NCI-H187 treated with DMSO at 0.1 percent for 48 hours (cell line): ENCODE results near the gene CRACR2A.

Experiments used
- DNase-seq: peaks from one replicate; lab custom pipeline; 2025; lab: John Stamatoyannopoulos, UW

Gene CRACR2A

GRCh38 chr12:3753544-3754284 lies 805 bp upstream of the CRACR2A start:
- DNase-seq, result no peak

GRCh38 chr12:3752096-3752709 lies 706 bp downstream of the CRACR2A start:
- no peak for DNase-seq

GRCh38 chr12:3751151-3752095 lies 1.5 kb downstream of the CRACR2A start:
- DNase-seq, result no peak

- no peak for DNase-seq
Observed at GRCh38 chr12:3750616-3751015, 2.3 kb downstream of the CRACR2A start.

GRCh38 chr12:3748620-3749019 lies 4.3 kb downstream of the CRACR2A start:
- no peak for DNase-seq

GRCh38 chr12:3747976-3748619 lies 4.8 kb downstream of the CRACR2A start:
- DNase-seq, result no peak

- no peak for DNase-seq
Observed at GRCh38 chr12:3747543-3747942, 5.4 kb downstream of the CRACR2A start.

GRCh38 chr12:3746758-3747157 lies 6.2 kb downstream of the CRACR2A start:
- no peak for DNase-seq

- no peak for DNase-seq
Observed at GRCh38 chr12:3745152-3745551, 7.8 kb downstream of the CRACR2A start.

- DNase-seq, result no peak
Observed at GRCh38 chr12:3744229-3744901, 8.5 kb downstream of the CRACR2A start.

- no peak for DNase-seq
Observed at GRCh38 chr12:3743803-3744202, 9.1 kb downstream of the CRACR2A start.

- no peak for DNase-seq
Observed at GRCh38 chr12:3741882-3742672, 10.8 kb downstream of the CRACR2A start.

GRCh38 chr12:3740480-3741231 lies 12.3 kb downstream of the CRACR2A start:
- no peak for DNase-seq

GRCh38 chr12:3735432-3735831 lies 17.5 kb downstream of the CRACR2A start:
- DNase-seq, result no peak

- no peak for DNase-seq
Observed at GRCh38 chr12:3732901-3733300, 20.0 kb downstream of the CRACR2A start.

GRCh38 chr12:3730111-3730510 lies 22.8 kb downstream of the CRACR2A start:
- no peak for DNase-seq

- no peak for DNase-seq
Observed at GRCh38 chr12:3728686-3729085, 24.2 kb downstream of the CRACR2A start.

- DNase-seq, result peak; percentile 35
Observed at GRCh38 chr12:3727877-3728632, 24.9 kb downstream of the CRACR2A start.

- no peak for DNase-seq
Observed at GRCh38 chr12:3727354-3727753, 25.6 kb downstream of the CRACR2A start.
